HG03575 (cell line): ENCODE measurements around the gene SZRD1.

Experiments used
- ATAC-seq: cut with Tn5 transposase; IDR thresholded peaks from one replicate; pipeline ENCODE4 v1.9.1; 2021; ENCODE audit not compliant: unreplicated experiment, insufficient number of reproducible peaks, low FRiP score; ENCODE audit errors: extremely low read depth

SZRD1 gene

DNA sequence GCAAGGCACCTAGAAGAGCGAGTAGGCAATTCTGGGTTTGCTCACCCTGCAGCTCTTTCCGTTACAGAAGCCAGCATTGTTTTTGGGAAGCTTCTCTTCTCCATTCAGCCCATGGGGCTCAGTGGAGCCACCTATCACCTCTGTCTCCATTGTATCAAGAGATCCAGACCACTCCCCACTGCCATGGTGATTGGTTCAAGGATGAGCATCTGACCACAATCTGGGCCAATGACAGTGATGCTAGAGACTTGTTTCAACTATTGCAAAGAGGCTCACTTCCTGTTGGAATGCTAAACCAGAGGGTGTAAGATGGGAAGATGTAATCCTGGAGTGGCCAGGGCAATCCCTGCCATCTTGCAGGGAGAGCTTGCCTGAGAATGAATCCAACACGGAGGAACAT lies 63.6 kb downstream of the SZRD1 start:
- ATAC-seq: no peak

DNA sequence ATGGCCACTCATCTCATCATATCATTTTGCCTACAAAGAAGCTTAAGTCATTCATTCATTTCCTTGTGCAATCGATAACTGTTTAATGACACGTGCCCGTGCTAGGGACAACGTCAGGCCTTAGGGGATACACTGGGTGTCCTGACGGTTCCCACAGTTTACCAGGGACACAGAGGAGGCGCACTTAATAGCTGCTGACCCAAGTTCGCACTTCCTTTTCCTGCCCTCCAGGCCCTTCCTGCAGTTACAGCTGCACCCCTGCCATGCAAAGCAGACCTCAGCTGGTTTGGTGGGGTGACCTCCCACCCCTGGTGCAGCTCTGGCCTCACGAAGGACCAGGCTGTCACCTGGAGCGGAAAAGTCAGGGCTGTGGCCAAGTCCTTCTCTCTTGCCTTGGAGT lies 66.0 kb downstream of the SZRD1 start:
- ATAC-seq: no peak

DNA sequence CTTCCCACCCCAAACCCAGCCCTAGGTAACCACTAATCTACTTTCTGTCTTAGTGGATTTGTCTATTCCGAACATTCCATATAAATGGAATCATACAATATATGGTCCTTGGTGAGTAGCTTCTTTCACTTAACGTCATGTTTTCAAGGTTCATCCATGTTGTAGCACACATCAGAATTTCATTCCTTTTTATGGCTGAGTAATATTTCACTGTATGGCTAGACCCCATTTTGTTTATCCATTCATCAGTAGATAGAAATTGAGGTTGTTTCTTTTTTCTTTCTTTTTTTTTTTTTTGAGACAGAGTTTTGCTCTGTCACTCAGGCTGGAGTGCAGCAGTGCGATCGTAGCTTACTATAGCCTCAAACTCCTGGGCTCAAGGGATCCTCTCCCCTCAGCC lies 67.0 kb downstream of the SZRD1 start:
- ATAC-seq: no peak

DNA sequence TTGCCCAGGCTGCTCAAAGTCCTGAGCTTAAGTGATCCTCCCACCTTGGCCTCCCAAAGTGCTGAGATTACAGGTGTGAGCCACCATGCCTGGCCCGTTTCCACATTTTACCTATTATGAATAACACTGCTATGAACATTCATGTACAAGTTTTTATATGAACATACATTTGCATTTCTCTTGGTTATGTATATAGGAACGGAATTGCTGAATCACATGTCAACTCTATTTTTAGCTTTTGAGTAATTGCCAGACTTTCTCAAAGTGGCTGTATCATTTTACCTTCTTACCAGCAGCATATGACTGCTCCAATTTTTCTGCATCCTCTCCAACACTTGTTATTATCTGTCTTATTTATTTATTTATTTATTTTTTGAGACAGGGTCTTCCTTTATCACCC lies 67.5 kb downstream of the SZRD1 start:
- no peak for ATAC-seq

DNA sequence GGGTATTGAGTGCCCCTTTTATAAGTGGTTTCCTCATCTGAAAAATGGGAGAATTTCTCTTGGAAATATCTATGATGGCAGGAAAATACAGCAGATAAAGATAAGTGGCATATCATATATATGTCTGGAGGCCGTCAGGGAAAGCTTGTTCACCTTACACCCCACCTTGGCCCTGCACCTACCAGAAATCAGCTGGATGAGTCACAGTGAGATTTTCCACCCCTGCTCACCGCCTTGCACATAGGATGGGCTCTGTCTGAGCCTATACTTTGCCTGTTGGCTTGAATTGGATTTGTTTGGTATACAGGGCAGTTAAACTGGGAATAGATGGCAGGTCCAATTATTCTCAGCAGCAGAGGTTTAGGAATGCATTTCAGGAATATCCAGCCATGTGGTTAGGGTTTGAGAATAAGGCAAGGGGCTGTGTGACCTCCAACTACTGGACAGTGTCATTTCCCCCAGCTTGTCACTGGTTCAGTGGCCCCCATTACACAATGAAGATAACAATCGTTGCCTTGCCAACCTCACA lies 70.0 kb downstream of the SZRD1 start, which contains the start of gene SPATA21:
SPATA21 (minus strand) TSS at position 479 of the 529 bp plus-strand sequence. CDS start 6,053 bp downstream, outside the sequence.
- ATAC-seq: no peak

DNA sequence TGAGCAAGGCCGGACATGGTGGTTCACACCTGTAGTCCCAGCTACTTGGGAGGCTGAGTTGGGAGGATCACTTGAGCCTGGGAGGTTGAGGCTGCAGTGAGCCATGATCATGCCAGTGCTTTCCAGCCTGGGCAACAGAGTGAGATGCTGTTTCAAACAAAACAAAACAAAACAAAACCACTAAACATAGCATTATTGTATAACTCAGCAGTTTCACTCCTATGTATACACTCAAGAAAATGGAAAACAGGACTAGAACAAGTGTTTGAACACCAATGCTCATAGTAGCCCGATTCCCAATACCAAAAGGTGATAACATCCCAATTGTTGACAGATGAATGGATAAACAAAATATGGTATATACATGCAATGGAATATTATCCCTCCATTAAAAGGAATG lies 71.5 kb downstream of the SZRD1 start:
- ATAC-seq: no peak

DNA sequence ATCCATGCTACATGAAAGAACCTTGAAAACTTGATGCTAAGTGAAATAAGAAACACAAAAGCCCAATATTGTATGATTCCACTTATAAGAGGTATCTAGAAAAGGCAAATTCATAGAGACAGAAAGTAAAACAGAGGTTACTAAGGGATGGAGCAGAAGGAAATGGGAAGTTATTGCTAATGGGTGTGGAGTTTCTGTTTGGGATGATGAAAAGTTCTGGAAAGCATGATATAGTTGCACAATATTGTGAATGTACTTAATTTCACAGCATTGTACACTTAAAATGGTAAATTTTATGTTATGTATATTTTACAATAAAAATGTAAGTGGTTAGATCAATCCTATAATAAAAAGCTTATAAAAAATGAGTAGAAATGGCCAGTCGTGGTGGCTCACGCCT lies 71.9 kb downstream of the SZRD1 start:
- ATAC-seq: no peak

DNA sequence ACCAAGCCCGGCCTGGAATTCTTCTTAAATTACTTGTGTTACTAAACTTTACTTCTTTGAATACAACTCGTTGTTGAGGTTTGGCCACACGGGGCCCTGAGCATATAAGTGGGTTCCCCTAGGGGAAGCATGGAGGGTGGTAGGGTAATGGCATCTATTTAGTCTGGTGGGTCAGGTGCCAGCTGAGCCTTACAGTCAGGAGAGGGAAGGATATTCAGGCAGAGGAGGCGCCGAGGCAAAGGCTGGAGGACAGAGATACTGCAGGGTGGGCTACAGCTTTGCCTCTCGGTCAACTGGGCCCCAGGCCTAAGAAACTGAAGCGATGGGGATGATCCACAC lies 73.1 kb downstream of the SZRD1 start:
- ATAC-seq: no peak

DNA sequence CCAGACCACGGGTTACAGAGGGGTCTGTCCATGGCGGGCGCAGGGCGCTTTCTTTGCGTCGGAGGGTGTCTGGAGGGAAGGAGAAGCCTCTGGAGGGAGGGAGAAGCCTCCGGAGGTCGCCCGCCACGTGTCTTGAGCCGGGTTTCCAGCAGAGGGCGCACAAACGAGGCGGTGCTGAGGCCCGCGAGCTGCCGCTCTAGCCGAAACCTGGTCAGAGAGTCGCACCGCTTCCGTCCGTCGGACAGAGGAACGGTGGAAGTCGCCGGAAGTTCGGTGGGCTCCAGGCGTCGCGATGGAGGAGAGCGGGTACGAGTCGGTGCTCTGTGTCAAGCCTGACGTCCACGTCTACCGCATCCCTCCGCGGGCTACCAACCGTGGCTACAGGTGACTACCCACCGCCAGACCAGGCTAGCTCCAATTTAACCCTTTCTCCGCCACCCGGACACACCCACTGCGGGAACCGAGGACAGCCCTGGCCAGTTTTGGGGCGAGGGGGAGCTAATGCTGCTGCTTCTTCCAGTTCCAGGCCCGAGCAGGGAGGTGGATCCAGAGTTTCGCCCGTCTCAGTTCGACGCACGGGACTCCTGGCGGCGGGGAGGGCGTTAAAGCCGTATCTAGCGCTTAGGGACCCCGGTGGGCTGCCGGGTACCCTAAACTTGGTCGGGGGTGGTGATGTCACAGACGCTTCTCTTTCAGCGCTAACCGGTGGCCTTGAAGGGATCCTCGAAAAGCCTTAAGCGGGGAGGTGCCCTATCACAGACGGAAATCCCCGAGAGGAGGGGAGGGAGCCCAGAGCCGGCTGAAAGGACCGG lies 73.6 kb downstream of the SZRD1 start, which contains the start of gene NECAP2:
NECAP2 (plus strand) TSS at position 255 of the 812 bp plus-strand sequence; CDS start at position 293, 38 bp downstream.
- no peak for ATAC-seq

DNA sequence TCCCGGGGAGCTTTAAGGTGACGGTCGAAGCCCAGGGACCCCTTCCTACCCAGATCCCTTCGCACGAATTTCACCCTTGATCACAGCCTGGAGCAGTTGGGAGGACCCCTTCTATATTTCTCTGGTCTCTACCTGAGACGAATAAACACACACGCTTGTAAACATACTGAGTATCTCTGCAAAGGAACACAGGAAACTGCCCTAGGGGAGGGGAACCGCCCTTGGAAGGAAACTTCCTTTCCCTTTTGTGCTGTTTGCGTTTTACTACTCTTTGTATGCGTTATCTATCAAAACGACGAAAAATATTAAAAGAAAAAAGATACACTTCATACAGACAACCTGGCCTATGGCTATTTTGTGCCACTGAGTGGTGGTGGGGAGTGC lies 74.2 kb downstream of the SZRD1 start:
- no peak for ATAC-seq

DNA sequence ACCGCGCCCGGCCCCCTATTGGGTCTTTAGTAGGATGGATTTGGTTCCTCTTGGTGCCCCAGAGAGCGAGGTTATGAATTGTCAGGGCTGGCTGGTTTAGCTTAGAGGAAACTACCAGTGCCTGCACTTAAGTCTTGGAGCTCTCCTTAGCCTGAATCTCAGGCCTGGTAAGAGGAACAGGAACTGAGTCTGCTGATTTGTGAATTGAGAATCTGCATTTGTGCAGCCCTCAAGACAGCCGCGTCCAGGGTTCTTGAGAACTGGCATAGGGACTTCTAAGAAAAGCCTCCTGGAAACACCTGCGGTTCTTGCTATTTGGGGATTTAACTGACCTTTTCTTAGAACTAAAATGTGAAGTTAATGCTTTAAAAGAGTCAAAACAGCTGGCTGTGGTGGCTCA lies 75.2 kb downstream of the SZRD1 start:
- ATAC-seq: no peak

DNA sequence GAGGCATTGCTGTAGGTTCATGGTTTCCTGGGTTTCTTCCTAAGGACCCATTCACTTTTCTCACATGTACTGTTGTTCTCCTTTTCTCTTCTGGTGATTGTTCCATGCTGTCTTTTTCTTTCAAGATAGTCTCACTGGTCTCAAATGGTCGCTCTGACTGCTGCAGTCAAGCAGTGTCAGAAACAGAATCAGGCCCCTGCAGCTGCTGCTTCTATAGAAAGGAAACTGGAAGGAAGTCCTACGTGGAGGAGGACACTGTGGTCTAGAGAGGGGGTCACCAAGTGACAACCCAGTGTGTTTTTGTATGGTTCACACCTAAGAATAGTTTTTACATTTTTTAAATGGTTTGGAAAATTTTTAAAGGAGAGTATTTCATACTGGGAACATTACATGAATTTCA lies 75.9 kb downstream of the SZRD1 start:
- ATAC-seq: no peak

DNA sequence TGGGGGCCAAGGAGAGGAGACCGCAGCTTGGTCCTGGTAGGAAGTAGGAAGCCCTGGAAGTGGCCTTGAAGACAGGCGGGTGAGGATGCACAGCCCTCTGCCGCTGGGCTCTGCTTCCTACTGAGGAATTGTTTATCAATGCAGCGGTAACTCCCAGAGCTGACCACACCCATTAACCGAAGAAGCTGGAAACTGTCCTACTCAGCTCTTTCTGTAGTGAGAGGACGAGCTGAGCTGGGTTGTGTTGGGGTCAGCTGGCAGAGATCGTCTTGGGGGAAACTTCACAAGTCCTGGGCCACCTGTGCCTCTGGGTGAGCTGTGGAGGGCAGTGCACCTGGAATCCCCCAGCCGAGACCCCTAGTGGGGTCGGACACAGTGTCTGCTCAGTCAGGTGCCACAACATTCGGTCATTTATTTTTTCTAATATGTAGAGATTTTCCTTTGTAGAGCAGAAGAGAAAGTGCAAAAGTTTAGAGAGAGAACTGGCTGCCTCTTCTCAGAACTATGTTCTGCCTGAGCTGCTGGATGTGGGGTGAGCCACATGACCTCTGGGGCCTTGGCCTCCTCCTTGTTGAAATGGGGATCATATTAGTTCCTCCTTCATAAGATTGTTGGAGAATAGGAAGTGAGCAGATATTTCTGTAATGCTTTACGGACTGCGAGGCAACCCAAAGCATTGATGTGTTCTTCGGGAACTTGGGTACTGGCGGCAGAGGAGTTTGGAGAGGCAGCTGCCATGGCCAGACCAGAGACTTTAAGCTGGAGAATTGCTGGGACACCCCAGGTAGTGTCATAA lies 77.1 kb downstream of the SZRD1 start:
- no peak for ATAC-seq

DNA sequence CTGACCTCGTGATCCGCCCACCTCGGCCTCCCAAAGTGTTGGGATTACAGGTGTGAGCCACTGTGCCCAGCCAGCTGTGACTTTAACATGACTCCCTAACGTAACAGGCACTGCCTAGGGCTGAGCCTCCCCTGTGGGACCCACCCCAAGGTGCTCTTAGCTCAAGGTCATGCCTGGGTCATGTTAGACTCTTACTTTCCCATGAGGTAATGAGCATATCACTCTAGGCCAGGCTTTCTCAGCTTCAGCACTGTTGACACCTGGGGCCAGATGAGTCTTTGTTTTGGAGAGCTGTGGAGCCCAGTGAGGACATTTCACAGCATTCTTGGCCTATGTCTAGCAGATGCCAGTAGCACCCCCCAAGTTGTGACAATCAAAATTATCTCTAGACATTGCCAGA lies 78.0 kb downstream of the SZRD1 start:
- no peak for ATAC-seq

DNA sequence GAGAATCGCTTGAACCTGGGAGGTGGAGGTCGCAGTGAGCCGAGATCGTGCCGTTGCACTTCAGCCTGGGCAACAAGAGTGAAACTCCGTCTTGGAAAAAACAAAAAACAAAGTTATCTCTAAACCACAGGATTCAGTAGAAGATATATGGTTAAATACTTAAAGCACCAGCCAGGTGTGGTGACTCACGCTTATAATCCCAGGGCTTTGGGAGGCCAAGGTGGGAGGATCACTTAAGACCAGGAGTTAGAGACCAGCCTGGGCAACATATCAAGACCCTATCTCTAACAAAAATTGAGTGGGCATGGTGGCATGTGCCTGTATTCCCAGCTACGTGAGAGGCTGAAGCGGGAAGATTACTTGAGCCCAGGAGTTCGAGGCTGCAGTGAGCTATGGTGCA lies 79.1 kb downstream of the SZRD1 start:
- no peak for ATAC-seq

DNA sequence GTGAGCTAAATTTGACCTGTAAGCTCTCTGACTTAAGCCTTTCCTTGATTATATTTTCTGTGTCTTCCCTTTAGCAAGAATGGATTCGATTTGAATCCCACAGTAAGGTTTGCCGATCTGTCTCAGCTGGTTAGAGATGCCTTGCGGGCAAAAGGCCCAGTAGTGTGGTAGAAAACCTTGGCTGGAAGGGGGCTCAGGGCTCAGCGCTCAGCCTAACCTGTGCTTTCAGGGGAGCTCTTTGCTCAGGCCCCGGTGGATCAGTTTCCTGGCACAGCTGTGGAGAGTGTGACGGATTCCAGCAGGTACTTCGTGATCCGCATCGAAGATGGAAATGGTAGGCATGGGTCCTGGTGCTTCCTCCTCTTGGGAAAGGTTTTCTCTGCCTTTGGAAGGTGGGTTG lies 80.6 kb downstream of the SZRD1 start:
- no peak for ATAC-seq
